OCI-LY3 (cell line): ENCODE measurements around the gene REL.

Experiments
- H2AFZ ChIP-seq: fragments of 200-600, 300-600 bp; shearing (Covaris generic); 2 replicates; pipeline ENCODE4 v1.6.0; 2014; ENCODE audit warnings: antibody characterized with exemption, low read depth, low read length
- H3K27ac ChIP-seq: fragments of 200-600, 300-600 bp; sonication (generic); 2 replicates; pipeline ENCODE4 v1.5.1; 2014; ENCODE audit warnings: mild to moderate bottlenecking, low read length, moderate library complexity, mixed read lengths
- H3K27me3 ChIP-seq: fragments of 200-600, 300-600 bp; sonication (generic); 2 replicates; pipeline ENCODE4 v1.6.1; 2014; ENCODE audit warnings: low read depth, low read length, mixed read lengths
- H3K36me3 ChIP-seq: fragments of 200-600, 300-600 bp; sonication (generic); replicated peaks from 2 replicates; pipeline ENCODE3; 2014; ENCODE audit warnings: low read depth, low read length, mixed read lengths
- H3K4me1 ChIP-seq: fragments of 300-600, 200-600 bp; sonication (generic); 2 replicates; pipeline ENCODE4 v1.6.1; 2014; ENCODE audit warnings: low read length, mixed read lengths
- H3K4me2 ChIP-seq: fragments of 200-600, 300-600 bp; sonication (generic); 2 replicates; pipeline ENCODE4 v1.6.1; 2014; ENCODE audit warnings: low read length, mixed read lengths
- H3K4me3 ChIP-seq: fragments of 300-600, 200-600 bp; sonication (generic); 2 replicates; pipeline ENCODE4 v1.5.1; 2014; ENCODE audit warnings: antibody characterized with exemption, mild to moderate bottlenecking, low read length, moderate library complexity
- H3K79me2 ChIP-seq: fragments of 300-600, 200-600 bp; shearing (Covaris generic); 2 replicates; pipeline ENCODE4 v1.6.1; 2014; ENCODE audit warnings: mild to moderate bottlenecking, low read length, mixed read lengths
- H3K9ac ChIP-seq: fragments of 300-600, 200-600 bp; shearing (Covaris generic); 2 replicates; pipeline ENCODE4 v1.6.0; 2014; ENCODE audit warnings: mild to moderate bottlenecking, low read length, moderate library complexity
- H3K9me3 ChIP-seq: fragments of 200-600, 300-600 bp; shearing (Covaris generic); 2 replicates; pipeline ENCODE4 v1.6.1; 2014; ENCODE audit warnings: low read length, mixed read lengths; ENCODE audit not compliant: insufficient read depth
- H4K20me1 ChIP-seq: fragments of 200-600, 300-600 bp; sonication (generic); 2 replicates; pipeline ENCODE4 v1.6.1; 2016; ENCODE audit warnings: low read length, mixed read lengths; ENCODE audit not compliant: insufficient read depth
- CTCF ChIP-seq: fragments of 200-600, 300-600 bp; sonication (generic); IDR thresholded peaks from 2 replicates; pipeline ENCODE4 v1.5.1; 2014; ENCODE audit warnings: antibody characterized with exemption, low read length, low read depth
- EZH2phosphoT487 ChIP-seq: fragments of 200-600 bp; shearing (Covaris generic); IDR thresholded peaks from 2 replicates; pipeline ENCODE4 v1.6.1; 2018; ENCODE audit warnings: antibody characterized with exemption, mixed run types, low read depth

The REL gene

GRCh38 chr2:60974652-60975051, 93.3 kb downstream of the REL start:
- Histone ChIP-seq H3K9me3 (no peaks in the 10 kb centered on the region; the same call in 1 of the 2 replicates), H4K20me1 (no peaks in the 10 kb centered on the region), H3K27me3 (peaks cover 10% of the 10 kb centered on the region), H3K4me3 (no peak overlapping the region), H3K4me1 (peaks cover 65% of the 10 kb centered on the region), H3K27ac (no peak overlapping the region), H3K9ac (no peak overlapping the region), H2AFZ (no peak overlapping the region), H3K36me3 (no peaks in the 10 kb centered on the region), H3K4me2 (no peak overlapping the region), H3K79me2 (no peaks in the 10 kb centered on the region)
- TF ChIP-seq CTCF, result no peak
- no peak for TF ChIP-seq EZH2phosphoT487
